H1 (cell line): ENCODE measurements around the gene G6PC3.
"Not testable (repeated sequence)": the region's sequence is repeated elsewhere in the genome, so short reads cannot be mapped to it uniquely, and the experiment has no call there.

Source experiments
- CBX5 ChIP-seq: fragments of 300-800, 300-1000 bp; sonication (generic); IDR thresholded peaks from 2 replicates; pipeline ENCODE4 v1.7.1; 2016; ENCODE audit warnings: antibody characterized with exemption, low read length, low read depth
- EZH2 ChIP-seq: fragments of 200-600 bp; sonication (generic); IDR thresholded peaks from 2 replicates; pipeline ENCODE4 v1.7.1; 2012; ENCODE audit warnings: low read depth, mild to moderate bottlenecking, moderate library complexity, low read length, inconsistent platforms; ENCODE audit not compliant: severe bottlenecking
- POLR2A ChIP-seq, 2 experiments: IDR thresholded peaks; 1 replicate in 1 of 2; 2 replicates in 1 of 2; pipeline ENCODE4 v1.6.1; 2011; ENCODE audit warnings: low read depth in 2 of 2, low read length in 2 of 2, mild to moderate bottlenecking in 2 of 2; ENCODE audit errors: control extremely low read depth in 1 of 2
- RAD21 ChIP-seq, 2 experiments: IDR thresholded peaks in 1 of 2; conservative IDR thresholded peaks in 1 of 2; 2 replicates each; pipeline ENCODE4 v1.6.1; 2011; ENCODE audit warnings: low read depth in 2 of 2, low read length in 2 of 2, improper control_type of control experiment in 1 of 2, inconsistent platforms in 1 of 2, mild to moderate bottlenecking in 1 of 2, moderate library complexity in 1 of 2
- TAF1 ChIP-seq: IDR thresholded peaks from 2 replicates; pipeline ENCODE4 v1.6.1; 2011; ENCODE audit warnings: mild to moderate bottlenecking, low read depth, low read length
- TCF12 ChIP-seq: IDR thresholded peaks from 2 replicates; pipeline ENCODE4 v1.6.1; 2011; ENCODE audit warnings: low read depth, mild to moderate bottlenecking, low read length
- TF ChIP-seq, protein P1 (sequence below), 3 experiments: IDR thresholded peaks; 1 replicate in 2 of 3; 2 replicates in 1 of 3; pipeline versions ENCODE4 v1.5.1 to v1.6.1; 2011; ENCODE audit warnings: low read length in 3 of 3, mild to moderate bottlenecking in 3 of 3, inconsistent platforms in 2 of 3, low read depth in 1 of 3, moderate library complexity in 1 of 3; ENCODE audit not compliant: insufficient read depth in 1 of 3; ENCODE audit errors: control extremely low read depth in 1 of 3

- TF ChIP-seq, protein P1, sequence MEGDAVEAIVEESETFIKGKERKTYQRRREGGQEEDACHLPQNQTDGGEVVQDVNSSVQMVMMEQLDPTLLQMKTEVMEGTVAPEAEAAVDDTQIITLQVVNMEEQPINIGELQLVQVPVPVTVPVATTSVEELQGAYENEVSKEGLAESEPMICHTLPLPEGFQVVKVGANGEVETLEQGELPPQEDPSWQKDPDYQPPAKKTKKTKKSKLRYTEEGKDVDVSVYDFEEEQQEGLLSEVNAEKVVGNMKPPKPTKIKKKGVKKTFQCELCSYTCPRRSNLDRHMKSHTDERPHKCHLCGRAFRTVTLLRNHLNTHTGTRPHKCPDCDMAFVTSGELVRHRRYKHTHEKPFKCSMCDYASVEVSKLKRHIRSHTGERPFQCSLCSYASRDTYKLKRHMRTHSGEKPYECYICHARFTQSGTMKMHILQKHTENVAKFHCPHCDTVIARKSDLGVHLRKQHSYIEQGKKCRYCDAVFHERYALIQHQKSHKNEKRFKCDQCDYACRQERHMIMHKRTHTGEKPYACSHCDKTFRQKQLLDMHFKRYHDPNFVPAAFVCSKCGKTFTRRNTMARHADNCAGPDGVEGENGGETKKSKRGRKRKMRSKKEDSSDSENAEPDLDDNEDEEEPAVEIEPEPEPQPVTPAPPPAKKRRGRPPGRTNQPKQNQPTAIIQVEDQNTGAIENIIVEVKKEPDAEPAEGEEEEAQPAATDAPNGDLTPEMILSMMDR (IDR thresholded peaks at IDR 0.05; ENCODE audit: control extremely low read depth in 1 of 3, insufficient read depth in 1 of 3, low read depth in 1 of 3, low read length in 3 of 3), result not testable (repeated sequence)
- not testable (repeated sequence) for TF ChIP-seq TAF1; EZH2; TCF12; RAD21 (IDR thresholded peaks at IDR 0.05 in 1 of 2, conservative IDR thresholded peaks at IDR 0.05 in 1 of 2; ENCODE audit: low read depth in 2 of 2, low read length in 2 of 2); CBX5; POLR2A (IDR thresholded peaks at IDR 0.05; ENCODE audit: control extremely low read depth in 1 of 2, low read depth in 2 of 2, low read length in 2 of 2)
Observed at GRCh38 chr17:44101858-44102257, 31.3 kb downstream of the G6PC3 start.
